HCT116 (cell line): Measurements from ENCODE around the gene STAT6. TPM values are rescaled to one million over a fixed set of nuclear protein-coding genes. Genes with fewer than 3 reads are reported as not detected.
A peak's percentile ranks its signal among the peaks of the same experiment; 100 is the strongest.

Experiments
- ATAC-seq: fragments of 200-7000 bp; cut with Tn5 transposase; 2 replicates; pipeline ENCODE4 v1.9.1; 2020; ENCODE audit warnings: mild to moderate bottlenecking, moderate library complexity
- BruUV-seq: library from RNA; stranded (reverse); fragments of 400-500 nt; replicated peaks from 2 replicates; lab custom pipeline; 2021; lab: Mats Ljungman, UMichigan
- CTCF ChIA-PET: fragments of 300-600 bp; sonication (Branson Sonifier 250); formaldehyde crosslinking; loops from one replicate; lab custom pipeline; 2021; ENCODE audit warnings: antibody characterized with exemption; lab: Charles Lee
- POLR2A ChIA-PET: fragments of 300-600, 350-600 bp; sonication (Branson Sonifier 250); formaldehyde crosslinking; loops from one replicate; lab custom pipeline; 2021; ENCODE audit warnings: antibody characterized with exemption; lab: Charles Lee
- RAD21 ChIA-PET, 2 experiments: fragments of 300-600 bp; sonication (Branson Sonifier 250); formaldehyde crosslinking; loops; one replicate each; lab custom pipeline; 2023; ENCODE audit warnings: low total read pairs in 2 of 2; ENCODE audit not compliant: uncharacterized antibody in 2 of 2, unreplicated experiment in 2 of 2, low non-redundant PET in 1 of 2; lab: Charles Lee
- DNase-seq: peaks from one replicate; pipeline ENCODE4 v3.0.0-alpha.2; 2010; ENCODE audit warnings: low read depth, low spot score
- H2AFZ ChIP-seq: fragments of 200-600 bp; shearing (Covaris generic), sonication (generic); 2 replicates; pipeline ENCODE4 v1.6.1; 2017; ENCODE audit warnings: low read depth, mixed run types, mixed read lengths, antibody characterized with exemption, low read length; ENCODE audit not compliant: poor library complexity, severe bottlenecking
- H3K27ac ChIP-seq: 2 replicates; pipeline ENCODE4 v1.5.1; 2012; ENCODE audit warnings: low read depth, low read length
- H3K27me3 ChIP-seq: fragments of 200-600 bp; sonication (generic); 2 replicates; pipeline ENCODE4 v1.6.1; 2016; ENCODE audit warnings: mixed run types, low read length, mixed read lengths; ENCODE audit not compliant: insufficient read depth
- H3K36me3 ChIP-seq, 2 experiments: fragments of 200-500 bp in 1 of 2; fragments of 200-600 bp in 1 of 2; sonication (Bioruptor generic) in 1 of 2; sonication (generic) in 1 of 2; 2 replicates each; pipeline versions ENCODE4 v1.5.1 to v1.6.1; 2014 to 2016; ENCODE audit warnings: low read length in 2 of 2, inconsistent platforms in 1 of 2, mixed read lengths in 1 of 2, mixed run types in 1 of 2; ENCODE audit not compliant: insufficient read depth in 2 of 2, control insufficient read depth in 1 of 2
- H3K4me1 ChIP-seq, 2 experiments: fragments of 200-600 bp in 1 of 2; sonication (generic) in 1 of 2; 2 replicates each; pipeline versions ENCODE4 v1.5.1 to v1.6.1; 2012 to 2017; ENCODE audit warnings: low read length in 2 of 2, inconsistent platforms in 1 of 2, mild to moderate bottlenecking in 1 of 2, mixed read lengths in 1 of 2, mixed run types in 1 of 2, moderate library complexity in 1 of 2; ENCODE audit not compliant: insufficient read depth in 2 of 2, control insufficient read depth in 1 of 2
- H3K4me2 ChIP-seq: fragments of 200-600 bp; sonication (generic); 2 replicates; pipeline ENCODE4 v1.6.1; 2017; ENCODE audit warnings: mixed run types, low read length, mixed read lengths
- H3K4me3 ChIP-seq, 2 experiments: fragments of 200-600 bp in 1 of 2; sonication (generic) in 1 of 2; replicated peaks in 1 of 2; 2 replicates each; pipeline ENCODE4 v1.5.1; 2011 to 2016; ENCODE audit warnings: low read length in 2 of 2, control low read depth in 1 of 2, low read depth in 1 of 2, mild to moderate bottlenecking in 1 of 2, mixed read lengths in 1 of 2, mixed run types in 1 of 2
- H3K79me2 ChIP-seq: fragments of 200-600 bp; sonication (generic); 2 replicates; pipeline ENCODE4 v1.6.1; 2017; ENCODE audit warnings: mild to moderate bottlenecking, mixed run types, low read length, moderate library complexity, mixed read lengths; ENCODE audit not compliant: insufficient read depth
- H3K9ac ChIP-seq: fragments of 200-600 bp; sonication (generic); 2 replicates; pipeline ENCODE4 v1.6.1; 2016; ENCODE audit warnings: low read length, mixed read lengths
- H3K9me2 ChIP-seq: fragments of 200-600 bp; sonication (generic), shearing (Covaris generic); 2 replicates; pipeline ENCODE4 v1.6.1; 2017; ENCODE audit warnings: mixed run types, mild to moderate bottlenecking, moderate library complexity; ENCODE audit not compliant: insufficient read depth
- H3K9me3 ChIP-seq, 2 experiments: fragments of 200-500 bp in 1 of 2; fragments of 200-600 bp in 1 of 2; sonication (Bioruptor generic) in 1 of 2; sonication (generic) in 1 of 2; 2 replicates each; pipeline ENCODE4 v1.6.1; 2014 to 2017; ENCODE audit warnings: low read length in 2 of 2, mixed read lengths in 2 of 2, inconsistent platforms in 1 of 2, low read depth in 1 of 2, mild to moderate bottlenecking in 1 of 2, mixed run types in 1 of 2, moderate library complexity in 1 of 2; ENCODE audit not compliant: control insufficient read depth in 1 of 2, insufficient read depth in 1 of 2
- H4K20me1 ChIP-seq: fragments of 200-600 bp; sonication (generic), shearing (Covaris generic); 2 replicates; pipeline ENCODE4 v1.6.1; 2017; ENCODE audit warnings: mixed run types, mild to moderate bottlenecking, moderate library complexity; ENCODE audit not compliant: insufficient read depth
- EZH2phosphoT487 ChIP-seq: fragments of 200-600 bp; IDR thresholded peaks from 2 replicates; pipeline ENCODE4 v1.6.1; 2018; ENCODE audit warnings: antibody characterized with exemption, borderline replicate concordance
- FOSL1 ChIP-seq: IDR thresholded peaks from 2 replicates; pipeline ENCODE4 v1.6.1; 2012; ENCODE audit warnings: low read depth
- JUND ChIP-seq: IDR thresholded peaks from 2 replicates; pipeline ENCODE4 v1.6.1; 2012
- YY1 ChIP-seq: IDR thresholded peaks from 2 replicates; pipeline ENCODE4 v1.6.1; 2011; ENCODE audit warnings: low read length, low read depth, moderate library complexity, mild to moderate bottlenecking; ENCODE audit not compliant: insufficient replicate concordance; ENCODE audit errors: extremely low read depth
- ZFX ChIP-seq: fragments of 450-650 bp; IDR thresholded peaks from 2 replicates; pipeline ENCODE4 v1.6.1; 2017
- ZNF274 ChIP-seq: fragments of 200-500 bp; sonication (Bioruptor generic); IDR thresholded peaks from 2 replicates; pipeline ENCODE4 v1.6.1; 2014; ENCODE audit warnings: mild to moderate bottlenecking, low read depth, low read length, inconsistent platforms
- intact Hi-C: fragments of 100-400 bp; cut with micrococcal nuclease; formaldehyde crosslinking; loops from 2 replicates; pipeline ENCODE4 v1.10.0; 2022
- total RNA-seq: library from RNA; stranded (reverse); gene quantifications from one replicate; pipeline ENCODE4 v1.2.1, GENCODE V29; 2021; ENCODE audit not compliant: unreplicated experiment
- TF ChIP-seq, protein P1 (sequence below): IDR thresholded peaks from 2 replicates; pipeline ENCODE4 v1.6.1; 2011; ENCODE audit warnings: mild to moderate bottlenecking, low read length, moderate library complexity; ENCODE audit not compliant: insufficient replicate concordance; ENCODE audit errors: extremely low read depth

Gene STAT6
- total RNA-seq, 1 experiment from 2014 or later = 78.5 TPM

- Histone ChIP-seq H3K9ac (no peak overlapping the region), H3K4me2 (no peak overlapping the region), H3K4me1 (no peaks in the 10 kb centered on the region), H3K4me3 (no peak overlapping the region), H3K27me3 (no peaks in the 10 kb centered on the region)
- ATAC-seq = no peak
- RAD21 ChIA-PET = no interaction called here
- no peak for TF ChIP-seq ZNF274
- no peak for TF ChIP-seq FOSL1
- no peak for TF ChIP-seq EZH2phosphoT487
- TF ChIP-seq, protein P1, sequence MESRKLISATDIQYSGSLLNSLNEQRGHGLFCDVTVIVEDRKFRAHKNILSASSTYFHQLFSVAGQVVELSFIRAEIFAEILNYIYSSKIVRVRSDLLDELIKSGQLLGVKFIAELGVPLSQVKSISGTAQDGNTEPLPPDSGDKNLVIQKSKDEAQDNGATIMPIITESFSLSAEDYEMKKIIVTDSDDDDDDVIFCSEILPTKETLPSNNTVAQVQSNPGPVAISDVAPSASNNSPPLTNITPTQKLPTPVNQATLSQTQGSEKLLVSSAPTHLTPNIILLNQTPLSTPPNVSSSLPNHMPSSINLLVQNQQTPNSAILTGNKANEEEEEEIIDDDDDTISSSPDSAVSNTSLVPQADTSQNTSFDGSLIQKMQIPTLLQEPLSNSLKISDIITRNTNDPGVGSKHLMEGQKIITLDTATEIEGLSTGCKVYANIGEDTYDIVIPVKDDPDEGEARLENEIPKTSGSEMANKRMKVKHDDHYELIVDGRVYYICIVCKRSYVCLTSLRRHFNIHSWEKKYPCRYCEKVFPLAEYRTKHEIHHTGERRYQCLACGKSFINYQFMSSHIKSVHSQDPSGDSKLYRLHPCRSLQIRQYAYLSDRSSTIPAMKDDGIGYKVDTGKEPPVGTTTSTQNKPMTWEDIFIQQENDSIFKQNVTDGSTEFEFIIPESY = no peak
- TF ChIP-seq JUND = no peak
- TF ChIP-seq, all 23 proteins: peak for 0
- intact Hi-C loops = no loop called here
- Histone ChIP-seq H3K36me3 (peaks cover 0 to 2% of the 10 kb centered on the region in 2 experiments; a peak in 1 of 4 replicates), H3K9me2 (no peaks in the 10 kb centered on the region), H3K27ac (no peak overlapping the region), H3K79me2 (no peaks in the 10 kb centered on the region), H3K9me3 (no peaks in the 10 kb centered on the region), H2AFZ (no peak overlapping the region), H4K20me1 (no peaks in the 10 kb centered on the region)
- BruUV-seq = no TSS peak
- no peak for DNase-seq
- ChIA-PET POLR2A (no interaction called here), CTCF (no interaction called here)
Measured at GRCh38 chr12:57154076-57154475, 42.9 kb upstream of the STAT6 start.

DNA sequence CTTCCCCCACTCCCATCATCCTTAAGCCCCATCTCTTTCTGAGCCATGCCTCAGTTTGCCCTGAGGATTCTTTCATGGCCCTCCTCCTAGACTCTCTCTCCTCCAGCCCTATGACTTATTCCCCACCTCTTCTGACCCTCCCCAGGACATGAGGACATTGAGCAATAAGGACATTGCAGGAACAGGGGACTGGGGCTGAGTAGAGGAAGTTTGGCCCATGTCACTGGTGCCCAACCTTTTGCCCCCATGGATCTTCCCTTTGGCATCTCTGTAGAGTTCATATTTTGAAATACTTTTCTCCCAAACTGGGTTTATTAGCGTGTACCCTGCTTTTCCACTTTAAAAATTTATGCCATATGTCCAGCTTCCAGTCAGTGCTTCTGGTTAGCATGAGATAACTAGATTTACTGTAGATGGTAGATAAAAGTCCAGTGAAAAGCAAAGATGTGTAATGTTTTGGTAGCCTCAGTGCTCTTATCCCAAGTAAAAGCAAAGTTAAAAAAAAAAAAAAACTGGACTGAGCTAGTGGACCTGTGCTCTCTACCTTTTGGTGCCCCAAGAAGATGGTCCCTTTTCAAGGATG lies 42.3 kb upstream of the STAT6 start:
- no peak overlapping the region for H3K9ac ChIP-seq
- CTCF ChIA-PET = no interaction called here
- no peaks in the 10 kb centered on the region for H3K79me2 ChIP-seq
- peaks cover 0 to 2% of the 10 kb centered on the region in 2 experiments; a peak in 1 of 4 replicates for H3K36me3 ChIP-seq
- no peaks in the 10 kb centered on the region for H4K20me1 ChIP-seq
- no peaks in the 10 kb centered on the region for H3K9me3 ChIP-seq
- POLR2A ChIA-PET = no interaction called here
- intact Hi-C loops = no loop called here
- no TSS peak for BruUV-seq
- no peak for TF ChIP-seq YY1
- TF ChIP-seq ZFX = 0 out of 2 replicates have a peak, but pooled peaks have one; percentile 11
- ATAC-seq (no peak), DNase-seq (no peak)
- no peaks in the 10 kb centered on the region for H3K27me3 ChIP-seq
- no peak overlapping the region for H3K27ac ChIP-seq
- no peaks in the 10 kb centered on the region for H3K4me1 ChIP-seq
- no peak overlapping the region for H3K4me2 ChIP-seq
- H3K4me3 ChIP-seq = no peak overlapping the region
- RAD21 ChIA-PET = no interaction called here
- H2AFZ ChIP-seq = no peak overlapping the region
- no peaks in the 10 kb centered on the region for H3K9me2 ChIP-seq
